Subcutaneous abdominal adipose tissue (tissue), 5 donors: ENCODE data around the gene MGA.
"Not testable (repeated sequence)": the region's sequence is repeated elsewhere in the genome, so short reads cannot be mapped to it uniquely, and the experiment has no call there.

Source experiments
- H3K27ac ChIP-seq: one replicate; pipeline ENCODE4 v1.7.0; 2013; ENCODE audit warnings: low read depth, mild to moderate bottlenecking, inconsistent platforms, low read length, moderate library complexity
- H3K27me3 ChIP-seq, 5 donors: one replicate each; pipeline ENCODE4 v1.7.0; 2013; ENCODE audit warnings: low read length in 5 of 5, inconsistent platforms in 1 of 5; ENCODE audit not compliant: control insufficient read depth in 5 of 5, insufficient read depth in 4 of 5
- H3K36me3 ChIP-seq, 5 donors: one replicate each; pipeline ENCODE4 v1.7.0; 2013; ENCODE audit warnings: low read length in 5 of 5; ENCODE audit not compliant: control insufficient read depth in 5 of 5, insufficient read depth in 5 of 5
- H3K4me1 ChIP-seq, 5 donors: one replicate each; pipeline ENCODE4 v1.7.0; 2013; ENCODE audit warnings: low read length in 5 of 5, mild to moderate bottlenecking in 3 of 5, moderate library complexity in 1 of 5; ENCODE audit not compliant: control insufficient read depth in 5 of 5, insufficient read depth in 5 of 5
- H3K4me3 ChIP-seq, 5 donors: one replicate each; pipeline ENCODE4 v1.7.0; 2013; ENCODE audit warnings: low read length in 5 of 5, low read depth in 1 of 5
- H3K9ac ChIP-seq, 5 donors: one replicate each; pipeline ENCODE4 v1.7.0; 2013; ENCODE audit warnings: low read length in 5 of 5, mild to moderate bottlenecking in 4 of 5, moderate library complexity in 3 of 5
- H3K9me3 ChIP-seq, 5 donors: one replicate each; pipeline ENCODE4 v1.7.0; 2013; ENCODE audit warnings: low read length in 5 of 5; ENCODE audit not compliant: control insufficient read depth in 5 of 5
- donor health status: healthy.
- donor health status: healthy.
- donor health status: healthy.
- donor health status: healthy.
- donor health status: healthy.

MGA gene

GRCh38 chr15:41734079-41734478 is 73.9 kb downstream of the MGA start:
- Histone ChIP-seq H3K4me3 (no peak overlapping the region), H3K9me3 (no peaks in the 10 kb centered on the region), H3K27ac (no peak overlapping the region), H3K4me1 (no peaks in the 10 kb centered on the region), H3K36me3 (peaks cover 22 to 49% (median 32%) of the 10 kb centered on the region in 5 donors), H3K27me3 (no peaks in the 10 kb centered on the region), H3K9ac (no peak overlapping the region)

GRCh38 chr15:41735046-41735445 is 74.8 kb downstream of the MGA start:
- H3K27me3 ChIP-seq, result no peaks in the 10 kb centered on the region
- no peaks in the 10 kb centered on the region for H3K4me1 ChIP-seq
- H3K9me3 ChIP-seq, result no peaks in the 10 kb centered on the region
- H3K9ac ChIP-seq, result no peak overlapping the region
- H3K36me3 ChIP-seq, result peaks cover 25 to 51% (median 33%) of the 10 kb centered on the region in 5 donors
- H3K4me3 ChIP-seq, result no peak overlapping the region
- no peak overlapping the region for H3K27ac ChIP-seq

GRCh38 chr15:41735492-41735891 is 75.3 kb downstream of the MGA start:
- not testable (repeated sequence) for H3K9ac ChIP-seq, H3K27me3 ChIP-seq, H3K9me3 ChIP-seq, H3K4me1 ChIP-seq, H3K27ac ChIP-seq, H3K4me3 ChIP-seq
- H3K36me3 ChIP-seq, result peaks cover 25 to 53% (median 33%) of the 10 kb centered on the region in 5 donors

GRCh38 chr15:41746802-41747201 is 86.6 kb downstream of the MGA start:
- H3K4me1 ChIP-seq, result no peaks in the 10 kb centered on the region
- no peak overlapping the region for H3K9ac ChIP-seq
- H3K4me3 ChIP-seq, result no peak overlapping the region
- no peak overlapping the region for H3K27ac ChIP-seq
- H3K9me3 ChIP-seq, result no peaks in the 10 kb centered on the region
- H3K36me3 ChIP-seq, result peaks cover 26 to 41% (median 36%) of the 10 kb centered on the region in 5 donors
- H3K27me3 ChIP-seq, result no peaks in the 10 kb centered on the region

- Histone ChIP-seq H3K4me3 (no peak overlapping the region), H3K27me3 (no peaks in the 10 kb centered on the region), H3K4me1 (no peaks in the 10 kb centered on the region), H3K27ac (no peak overlapping the region), H3K9ac (no peak overlapping the region), H3K36me3 (peaks cover 17 to 36% (median 24%) of the 10 kb centered on the region in 5 donors), H3K9me3 (no peaks in the 10 kb centered on the region)
These were observed 96.0 kb downstream of the MGA start for GRCh38 chr15:41756198-41756597.

- peaks cover 5 to 39% (median 30%) of the 10 kb centered on the region in 5 donors for H3K4me1 ChIP-seq
- H3K9ac ChIP-seq, result peak overlapping the region in 1 of 5 donors; percentile 71
- H3K4me3 ChIP-seq, result no peak overlapping the region
- H3K27me3 ChIP-seq, result no peaks in the 10 kb centered on the region
- H3K9me3 ChIP-seq, result no peaks in the 10 kb centered on the region
- H3K27ac ChIP-seq, result no peak overlapping the region
- peaks cover 0 to 3% (median 0%) of the 10 kb centered on the region in 5 donors for H3K36me3 ChIP-seq
These were observed 112.6 kb downstream of the MGA start for GRCh38 chr15:41772720-41773331.

- H3K36me3 ChIP-seq, result peaks cover 0 to 3% (median 0%) of the 10 kb centered on the region in 5 donors
- no peaks in the 10 kb centered on the region for H3K9me3 ChIP-seq
- H3K27me3 ChIP-seq, result no peaks in the 10 kb centered on the region
- peaks cover 5 to 39% (median 30%) of the 10 kb centered on the region in 5 donors for H3K4me1 ChIP-seq
- peak overlapping the region; percentile 81 for H3K27ac ChIP-seq
- peak overlapping the region; percentile 84 to 94 (median 89) for H3K4me3 ChIP-seq
- H3K9ac ChIP-seq, result peak overlapping the region in 4 of 5 donors; percentile 55 to 86 (median 70)
These were observed 113.1 kb downstream of the MGA start for GRCh38 chr15:41773332-41773728.

GRCh38 chr15:41773729-41774061 is 113.5 kb downstream of the MGA start:
- peak overlapping the region; percentile 84 to 94 (median 89) for H3K4me3 ChIP-seq
- H3K36me3 ChIP-seq, result peaks cover 0 to 3% (median 0%) of the 10 kb centered on the region in 5 donors
- H3K4me1 ChIP-seq, result peaks cover 5 to 39% (median 30%) of the 10 kb centered on the region in 5 donors
- H3K9me3 ChIP-seq, result no peaks in the 10 kb centered on the region
- H3K27ac ChIP-seq, result peak overlapping the region; percentile 81
- peak overlapping the region; percentile 55 to 92 (median 71) for H3K9ac ChIP-seq
- no peaks in the 10 kb centered on the region for H3K27me3 ChIP-seq

GRCh38 chr15:41774062-41774881 is 114.1 kb downstream of the MGA start, which contains the start of gene MAPKBP1:
MAPKBP1 (plus strand) TSS chr15:41774484; CDS start chr15:41775276, 792 bp downstream.
- peaks cover 5 to 39% (median 30%) of the 10 kb centered on the region in 5 donors for H3K4me1 ChIP-seq

GRCh38 chr15:41774882-41775417 is 114.7 kb downstream of the MGA start:
- H3K27me3 ChIP-seq, result no peaks in the 10 kb centered on the region
- H3K36me3 ChIP-seq, result no peaks in the 10 kb centered on the region
- H3K4me1 ChIP-seq, result peaks cover 5 to 45% (median 35%) of the 10 kb centered on the region in 5 donors
- peak overlapping the region; percentile 84 to 94 (median 89) for H3K4me3 ChIP-seq
- H3K27ac ChIP-seq, result peak overlapping the region; percentile 81
- H3K9me3 ChIP-seq, result no peaks in the 10 kb centered on the region
- H3K9ac ChIP-seq, result peak overlapping the region; percentile 70 to 92 (median 91)

More at GRCh38 chr15:41774062-41774881, 114.1 kb downstream of the MGA start, which contains the start of gene MAPKBP1:
- Histone ChIP-seq H3K9me3 (no peaks in the 10 kb centered on the region), H3K4me3 (peak within 1 kb of the TSS; percentile 84 to 94 (median 89)), H3K27ac (peak within 1 kb of the TSS; percentile 81), H3K36me3 (no peaks in the 10 kb centered on the region), H3K9ac (peak within 1 kb of the TSS; percentile 70 to 92 (median 91)), H3K27me3 (no peaks in the 10 kb centered on the region)
